Activated CD4-positive, alpha-beta T cell treated with anti-CD3 and anti-CD28 coated beads for 48 hours (primary cell): ENCODE results near the gene METTL2A.
A peak's percentile ranks its signal among the peaks of the same experiment; 100 is the strongest.
"Not testable (repeated sequence)": the region's sequence is repeated elsewhere in the genome, so short reads cannot be mapped to it uniquely, and the experiment has no call there.

Experiments
- DNase-seq: peaks from one replicate; pipeline ENCODE4 v3.0.0-alpha.2; 2020

METTL2A gene

DNA sequence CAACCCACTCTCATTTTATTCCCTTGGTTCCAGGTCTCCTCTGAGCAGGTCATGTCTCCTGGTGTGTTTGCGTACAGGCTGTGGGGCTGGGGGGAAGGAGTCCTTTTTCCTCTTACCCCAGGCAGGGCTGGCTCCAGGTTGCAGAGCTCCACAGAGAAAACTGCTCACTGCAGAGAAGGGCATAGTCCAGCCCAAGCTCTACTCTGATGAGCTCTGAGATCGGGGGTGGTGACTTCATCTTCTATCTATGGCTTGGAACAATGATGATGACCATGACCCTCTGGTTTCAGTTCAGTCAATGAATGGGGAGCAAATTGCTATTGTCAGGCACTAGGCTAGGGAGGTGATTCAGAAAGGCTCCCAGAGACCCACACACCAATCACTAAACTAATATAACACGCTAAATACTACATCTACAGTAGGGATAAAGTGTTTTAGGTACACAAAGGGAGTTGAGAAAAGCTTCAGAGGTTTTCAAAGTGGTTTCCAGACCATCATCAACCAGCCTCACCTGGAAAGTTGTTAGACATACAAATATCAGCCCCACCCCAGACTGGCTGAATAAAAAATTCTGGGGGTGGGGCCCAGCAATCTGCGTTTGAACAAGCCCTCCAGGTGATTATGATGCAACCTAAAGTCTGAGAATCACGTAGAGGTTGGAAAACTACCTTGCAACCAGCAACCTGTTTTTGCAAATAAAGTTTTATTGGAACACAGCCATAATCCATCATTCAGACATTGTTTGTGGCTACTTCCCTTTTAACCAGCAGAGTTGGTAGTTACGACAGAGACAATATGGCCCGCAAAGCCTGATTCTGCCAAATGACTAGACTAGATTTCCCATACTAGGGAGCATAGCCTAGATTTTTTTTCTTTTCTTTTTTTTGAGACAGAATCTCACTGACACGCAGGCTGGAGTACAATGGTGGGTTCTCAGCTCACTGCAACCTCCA is 49.6 kb downstream of the METTL2A start:
- not testable (repeated sequence) for DNase-seq

DNA sequence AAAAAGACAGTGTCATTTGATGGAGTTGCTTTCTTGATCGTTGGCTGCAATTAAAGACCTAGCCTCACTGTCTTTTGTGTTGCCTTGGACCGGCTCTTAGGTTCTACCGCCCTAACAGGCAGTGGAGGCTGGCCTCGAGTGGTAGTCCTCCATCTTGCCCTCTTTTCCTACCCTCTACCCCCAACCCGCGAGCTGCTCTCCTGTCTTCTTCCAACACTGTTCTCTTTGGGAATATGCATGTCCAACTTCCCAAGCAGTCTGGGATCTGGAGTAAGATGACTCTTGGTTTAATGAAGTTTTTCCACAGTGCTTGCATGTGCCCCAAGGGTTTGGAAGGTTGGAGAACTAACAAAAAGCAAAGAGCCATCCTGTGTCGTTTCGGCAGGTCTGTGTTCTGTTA is 53.4 kb downstream of the METTL2A start:
- not testable (repeated sequence) for DNase-seq

DNA sequence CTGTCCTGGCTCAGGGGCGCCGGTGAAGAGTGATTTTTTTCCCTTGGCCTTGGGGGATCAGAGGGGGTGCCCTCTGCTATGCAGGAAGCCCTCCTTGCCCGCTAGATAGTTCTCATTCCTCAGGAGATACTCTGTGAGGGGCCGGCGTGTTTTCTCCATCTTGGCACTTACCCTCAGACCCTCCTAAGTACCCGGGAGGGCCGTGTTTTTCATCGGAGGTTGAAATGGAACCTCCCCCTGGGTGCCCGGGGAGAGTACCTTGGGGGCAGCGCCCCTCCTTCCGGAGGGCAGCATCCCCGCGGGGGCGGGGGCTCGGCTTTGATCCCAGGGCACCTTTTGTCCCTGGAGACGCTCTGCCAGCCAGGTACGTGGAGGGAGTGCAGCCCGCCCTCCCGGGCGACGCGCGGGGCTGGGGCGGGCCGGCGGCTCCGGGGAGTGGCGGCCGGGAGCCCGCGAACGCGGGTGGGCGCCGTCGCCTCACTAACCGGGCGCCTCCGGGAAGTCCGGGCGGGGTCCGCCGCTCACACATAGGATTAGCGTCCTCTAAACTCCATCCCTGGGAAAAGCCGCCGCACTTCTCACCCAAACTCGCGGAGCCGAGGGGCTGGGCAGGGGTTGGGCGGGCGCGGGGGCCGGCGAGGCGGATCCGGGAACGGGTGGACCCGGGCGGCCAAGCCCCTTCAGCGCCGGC is 54.2 kb downstream of the METTL2A start:
- DNase-seq, result peak; percentile 37

DNA sequence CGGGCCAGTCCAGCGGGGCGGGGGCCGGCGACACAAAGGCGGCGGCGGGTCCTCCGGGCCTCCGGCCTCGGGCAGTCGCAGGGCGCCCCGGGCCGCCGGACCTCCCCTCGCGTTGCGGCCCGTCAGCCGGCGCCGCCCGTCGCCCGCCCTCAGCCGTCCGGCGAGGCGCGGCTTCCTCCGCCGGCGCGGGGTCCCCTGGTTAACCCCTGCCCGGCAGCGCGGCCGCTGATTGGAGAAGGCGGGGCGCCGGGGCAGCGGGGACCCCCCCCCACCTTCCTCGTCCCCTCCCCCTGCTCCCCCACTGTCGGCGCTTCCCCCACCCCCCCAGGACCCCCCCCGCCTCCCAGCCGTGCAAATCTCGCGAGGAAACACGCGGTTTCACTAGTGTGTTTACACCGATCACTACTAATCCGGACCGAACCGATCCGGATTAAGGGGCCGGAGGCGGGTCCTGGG is 54.8 kb downstream of the METTL2A start, which contains the start of gene TLK2:
Gene TLK2, plus strand, starts transcription at position 402 of the 456 bp plus-strand sequence. CDS start 2,301 bp downstream, outside the sequence.
- DNase-seq, result peak; percentile 83

DNA sequence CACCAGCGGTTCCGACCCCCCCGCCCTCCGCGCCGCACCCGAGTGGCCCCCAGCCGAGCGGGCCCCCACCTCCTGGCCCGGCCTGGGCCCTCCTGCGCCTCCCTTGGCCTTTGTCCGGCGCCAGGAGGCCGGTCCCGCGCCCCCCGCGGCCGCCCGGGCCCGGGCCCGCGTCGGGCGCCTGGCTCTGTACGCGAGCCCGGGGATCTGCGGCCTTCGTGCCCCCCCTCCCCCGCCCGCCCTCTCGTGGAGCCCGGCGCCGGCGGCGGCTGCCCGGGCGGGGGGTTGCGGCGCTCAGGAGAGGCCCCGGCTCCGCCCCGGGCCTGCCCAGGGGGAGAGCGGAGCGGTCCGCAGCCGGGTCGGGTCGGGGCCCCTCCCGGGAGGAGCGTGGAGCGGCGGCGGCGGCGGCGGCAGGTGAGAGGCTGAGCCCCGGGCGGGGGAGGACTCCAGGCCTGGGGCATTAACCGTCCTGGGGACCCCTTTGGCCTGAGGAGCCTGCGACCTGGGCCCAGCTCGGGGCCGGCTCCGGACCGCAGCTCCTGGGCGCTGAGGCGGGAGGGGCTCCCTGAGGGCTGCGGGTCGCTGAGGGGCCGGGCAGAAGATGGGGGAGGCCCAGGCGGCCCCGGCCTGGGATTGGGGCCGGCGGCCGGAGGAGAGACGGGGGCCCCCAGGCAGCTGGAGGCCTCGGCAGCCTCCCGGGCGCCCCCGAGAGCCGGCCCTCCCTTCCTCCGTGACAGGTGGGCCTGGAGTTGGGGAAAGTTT is 55.4 kb downstream of the METTL2A start:
- DNase-seq, result peak; percentile 48

DNA sequence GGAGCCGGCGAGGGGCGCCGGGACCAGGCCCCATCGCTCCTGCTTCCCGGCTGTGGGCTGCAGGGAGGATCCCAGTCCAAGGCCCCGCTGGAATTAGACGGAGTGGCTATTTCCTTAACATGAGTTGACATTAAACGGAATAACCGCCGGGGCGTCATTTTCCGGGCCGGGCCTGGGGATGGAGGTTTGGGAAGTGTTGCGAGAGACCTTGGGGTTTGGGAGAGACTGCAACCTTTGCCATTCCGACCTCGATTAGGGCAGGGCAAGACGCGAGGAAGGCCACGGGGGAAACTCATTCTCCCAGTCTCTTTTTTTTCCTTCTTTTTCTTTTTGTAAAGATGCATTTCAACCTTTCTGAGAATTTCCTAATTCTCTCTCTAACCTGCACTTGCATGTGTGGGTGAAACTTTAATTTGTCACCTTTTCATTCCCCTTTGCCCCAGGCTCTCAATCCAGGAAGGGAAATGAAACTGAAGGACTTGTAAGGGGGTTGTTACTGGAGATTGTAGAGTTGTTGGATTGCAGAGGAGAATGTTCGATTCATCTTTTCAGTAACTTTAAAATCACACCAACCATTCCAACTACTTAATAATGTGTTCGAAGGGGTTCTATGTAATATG is 56.1 kb downstream of the METTL2A start:
- DNase-seq, result peak; percentile 29

DNA sequence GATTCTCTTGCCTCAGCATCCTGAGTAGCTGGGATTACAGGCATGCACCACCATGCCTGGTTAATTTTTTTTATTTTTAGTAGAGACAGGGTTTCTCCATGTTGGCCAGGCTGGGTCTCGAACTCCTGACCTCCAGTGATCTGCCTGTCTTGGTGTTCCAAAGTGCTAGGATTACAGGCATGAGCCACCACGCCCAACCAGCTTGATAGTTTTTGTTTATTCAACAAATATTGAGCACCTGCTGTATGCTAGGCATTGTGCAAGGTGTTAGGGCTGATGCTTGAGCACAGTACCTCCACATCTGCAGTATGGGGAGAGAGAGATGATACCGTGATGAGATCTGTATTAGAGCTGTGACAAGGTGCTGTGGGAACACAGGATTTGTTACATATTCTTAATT is 58.9 kb downstream of the METTL2A start:
- not testable (repeated sequence) for DNase-seq

DNA sequence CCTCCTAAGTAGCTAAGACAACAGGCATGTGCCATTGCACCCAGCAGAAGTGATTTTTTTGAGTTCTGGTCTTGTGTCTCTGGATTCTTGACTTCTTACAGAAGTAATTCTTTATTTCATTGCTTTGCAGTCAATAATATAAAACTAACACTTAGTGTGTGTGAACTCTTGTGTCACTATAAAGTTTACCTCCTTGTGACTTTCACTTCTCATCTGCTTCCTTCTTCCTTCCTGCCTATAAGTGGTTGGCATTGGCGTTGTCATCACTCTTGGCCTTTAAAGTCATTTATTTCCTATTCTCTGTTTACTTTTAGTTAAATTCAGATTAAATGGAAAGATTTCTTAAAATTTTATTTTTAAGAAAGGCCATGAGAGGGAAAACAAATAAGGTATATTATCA is 67.3 kb downstream of the METTL2A start:
- not testable (repeated sequence) for DNase-seq

DNA sequence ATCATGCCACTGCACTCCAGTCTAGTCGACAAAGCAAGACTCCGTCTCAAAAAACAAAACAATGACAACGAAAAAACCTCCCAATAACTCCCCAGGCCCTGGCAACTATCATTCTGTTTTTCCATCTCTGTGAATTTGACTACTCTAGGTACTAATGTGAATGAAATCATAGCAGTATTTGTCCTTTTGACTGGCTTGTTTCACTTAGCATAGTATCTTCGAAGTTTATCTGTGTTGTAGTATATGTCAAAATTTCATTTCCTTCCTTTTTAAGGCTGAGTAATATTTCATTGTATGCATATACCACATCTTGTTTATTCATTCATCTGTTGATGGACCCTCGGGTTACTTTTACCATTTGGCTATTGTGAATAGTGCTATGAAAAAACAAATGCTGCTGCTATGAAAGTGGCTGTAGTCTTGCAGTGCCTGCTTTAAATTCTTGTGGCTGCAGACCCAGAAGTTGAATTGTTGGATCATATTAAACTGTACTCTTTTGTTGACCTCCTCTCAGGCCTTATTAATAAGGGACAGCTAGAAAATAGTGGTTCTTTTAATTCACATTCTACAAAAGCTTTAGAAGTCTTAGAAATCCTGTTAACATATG is 69.5 kb downstream of the METTL2A start:
- DNase-seq, result not testable (repeated sequence)

DNA sequence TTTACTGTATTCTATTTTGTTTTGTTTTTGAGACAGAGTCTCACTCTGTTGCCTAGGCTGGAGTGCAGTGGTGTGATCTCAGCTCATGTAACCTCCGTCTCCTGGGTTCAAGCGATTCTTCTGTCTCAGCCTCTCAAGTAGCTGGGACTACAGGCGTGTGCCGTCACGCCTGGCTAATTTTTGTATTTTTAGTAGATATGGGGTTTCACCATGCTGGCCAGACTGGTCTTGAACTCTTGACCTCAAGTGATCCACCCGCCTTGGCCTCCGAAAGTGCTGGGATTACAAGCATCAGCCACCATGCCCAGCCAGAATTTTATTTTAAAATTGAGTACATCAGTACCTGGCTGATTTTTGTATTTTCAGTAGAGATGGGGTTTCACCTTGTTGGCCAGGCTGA is 70.4 kb downstream of the METTL2A start:
- DNase-seq, result not testable (repeated sequence)

DNA sequence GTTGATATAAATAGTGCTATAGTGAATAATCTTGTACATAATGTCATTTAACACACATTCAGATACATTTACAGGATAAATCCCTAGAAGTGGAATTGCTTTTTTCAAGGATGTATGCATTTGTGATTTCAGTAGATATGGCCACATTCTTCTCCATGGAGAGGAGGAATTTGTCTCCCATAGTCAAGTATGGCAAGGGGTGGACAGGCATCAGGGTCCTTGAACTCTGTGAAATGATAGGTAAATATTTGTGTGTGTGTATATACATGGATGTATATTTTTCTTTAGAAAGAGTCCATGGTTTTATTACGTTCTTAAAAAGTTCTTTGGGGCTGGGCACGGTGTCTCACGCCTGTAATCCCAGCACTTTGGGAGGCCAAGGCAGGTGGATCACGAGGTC is 72.6 kb downstream of the METTL2A start:
- not testable (repeated sequence) for DNase-seq

DNA sequence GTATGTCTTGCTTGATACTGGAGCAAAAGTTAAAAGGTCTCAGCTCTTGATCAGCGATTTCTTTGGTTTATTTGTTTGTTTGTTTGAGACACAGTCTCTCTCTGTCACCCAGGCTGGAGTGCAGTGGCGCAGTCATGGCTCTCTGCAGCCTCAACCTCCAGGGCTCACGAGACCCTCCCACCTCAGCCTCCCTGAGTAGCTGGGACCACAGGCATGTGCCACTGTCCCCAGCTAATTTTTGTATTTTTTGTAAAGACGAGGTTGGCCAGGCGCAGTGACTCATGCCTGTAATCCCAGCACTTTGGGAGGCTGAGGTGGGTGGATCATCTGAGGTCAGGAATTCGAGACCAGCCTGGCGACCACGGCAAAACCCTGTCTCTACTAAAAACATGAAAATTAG is 75.1 kb downstream of the METTL2A start:
- DNase-seq, result not testable (repeated sequence)
